DND-41 (cell line): ENCODE results near the gene RAET1E.

Source experiments
- EZH2 ChIP-seq: IDR thresholded peaks from 3 replicates; pipeline ENCODE4 v1.6.1; 2012; ENCODE audit warnings: borderline replicate concordance, low read depth, mild to moderate bottlenecking, moderate library complexity, low read length, inconsistent platforms; ENCODE audit not compliant: severe bottlenecking
- TF ChIP-seq, protein P1 (sequence below): IDR thresholded peaks from 2 replicates; pipeline ENCODE4 v1.5.1; 2012; ENCODE audit warnings: borderline replicate concordance, low read length, moderate library complexity, mild to moderate bottlenecking; ENCODE audit not compliant: poor library complexity, severe bottlenecking; ENCODE audit errors: extremely low read depth

- TF ChIP-seq, protein P1, sequence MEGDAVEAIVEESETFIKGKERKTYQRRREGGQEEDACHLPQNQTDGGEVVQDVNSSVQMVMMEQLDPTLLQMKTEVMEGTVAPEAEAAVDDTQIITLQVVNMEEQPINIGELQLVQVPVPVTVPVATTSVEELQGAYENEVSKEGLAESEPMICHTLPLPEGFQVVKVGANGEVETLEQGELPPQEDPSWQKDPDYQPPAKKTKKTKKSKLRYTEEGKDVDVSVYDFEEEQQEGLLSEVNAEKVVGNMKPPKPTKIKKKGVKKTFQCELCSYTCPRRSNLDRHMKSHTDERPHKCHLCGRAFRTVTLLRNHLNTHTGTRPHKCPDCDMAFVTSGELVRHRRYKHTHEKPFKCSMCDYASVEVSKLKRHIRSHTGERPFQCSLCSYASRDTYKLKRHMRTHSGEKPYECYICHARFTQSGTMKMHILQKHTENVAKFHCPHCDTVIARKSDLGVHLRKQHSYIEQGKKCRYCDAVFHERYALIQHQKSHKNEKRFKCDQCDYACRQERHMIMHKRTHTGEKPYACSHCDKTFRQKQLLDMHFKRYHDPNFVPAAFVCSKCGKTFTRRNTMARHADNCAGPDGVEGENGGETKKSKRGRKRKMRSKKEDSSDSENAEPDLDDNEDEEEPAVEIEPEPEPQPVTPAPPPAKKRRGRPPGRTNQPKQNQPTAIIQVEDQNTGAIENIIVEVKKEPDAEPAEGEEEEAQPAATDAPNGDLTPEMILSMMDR: no peak
- no peak for TF ChIP-seq EZH2
Measured at GRCh38 chr6:149899486-149899885, 1.6 kb upstream of the RAET1E start.
